LNCaP clone FGC (cell line): ENCODE data around the gene KRTAP4-8.

Experiments used
- DNase-seq: peaks from one replicate; pipeline ENCODE4 v3.0.0-alpha.2; 2011; ENCODE audit warnings: low read depth
- H3K4me3 ChIP-seq: 2 replicates; pipeline ENCODE4 v1.5.1; 2011; ENCODE audit warnings: mild to moderate bottlenecking, low read depth, low read length, control low read depth
- CTCF ChIP-seq: IDR thresholded peaks from 2 replicates; pipeline ENCODE4 v1.5.1; 2012; ENCODE audit warnings: mild to moderate bottlenecking; ENCODE audit not compliant: control insufficient read depth, insufficient read depth; ENCODE audit errors: extremely low read depth

KRTAP4-8 gene

GRCh38 chr17:41082626-41083025 is 15.3 kb downstream of the KRTAP4-8 start:
- no peak for TF ChIP-seq CTCF
- DNase-seq = no peak
- H3K4me3 ChIP-seq = no peak overlapping the region

GRCh38 chr17:41076788-41077187 is 21.2 kb downstream of the KRTAP4-8 start:
- TF ChIP-seq CTCF = no peak

GRCh38 chr17:41073676-41074075 is 24.3 kb downstream of the KRTAP4-8 start:
- H3K4me3 ChIP-seq = no peak overlapping the region
- DNase-seq = no peak
- no peak for TF ChIP-seq CTCF

More at GRCh38 chr17:41076788-41077187, 21.2 kb downstream of the KRTAP4-8 start:
- H3K4me3 ChIP-seq = no peak overlapping the region
- DNase-seq = no peak

GRCh38 chr17:41071606-41072360 is 26.2 kb downstream of the KRTAP4-8 start:
- TF ChIP-seq CTCF = no peak
- no peak for DNase-seq
- H3K4me3 ChIP-seq = no peak overlapping the region

- DNase-seq = no peak
- TF ChIP-seq CTCF = no peak
These were observed 28.9 kb downstream of the KRTAP4-8 start for GRCh38 chr17:41069031-41069430.

GRCh38 chr17:41067281-41067680 is 30.7 kb downstream of the KRTAP4-8 start:
- TF ChIP-seq CTCF = no peak
- no peak overlapping the region for H3K4me3 ChIP-seq
- DNase-seq = no peak

More at GRCh38 chr17:41069031-41069430, 28.9 kb downstream of the KRTAP4-8 start:
- H3K4me3 ChIP-seq = no peak overlapping the region
